ENCODE measurements around the gene SPG7.

Gene SPG7

DNA sequence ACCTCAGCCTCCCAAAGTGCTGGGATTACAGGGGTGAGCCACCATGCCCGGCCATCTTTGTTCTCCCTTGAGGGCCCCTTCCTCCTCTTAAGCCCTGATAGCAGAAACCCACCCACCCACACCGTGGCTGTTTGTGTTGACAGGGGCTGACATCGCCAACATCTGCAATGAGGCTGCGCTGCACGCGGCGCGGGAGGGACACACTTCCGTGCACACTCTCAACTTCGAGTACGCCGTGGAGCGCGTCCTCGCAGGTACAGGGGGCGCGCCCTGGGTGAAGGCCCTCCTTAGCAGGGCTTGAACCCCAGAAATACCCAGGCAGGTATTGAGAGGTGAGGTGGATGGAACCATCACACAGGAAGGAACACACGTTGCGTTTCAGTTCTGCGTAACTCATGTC is 39.7 kb downstream of the SPG7 start:
- H3K4me3 ChIP-seq (ENCODE audit: low read depth, low read length), result no peak overlapping the region
- no peak for TF ChIP-seq CTCF (IDR thresholded peaks at IDR 0.05; ENCODE audit: low read depth, low read length)

- TF ChIP-seq CTCF (IDR thresholded peaks at IDR 0.05; ENCODE audit: low read depth, low read length), result no peak
- H3K4me3 ChIP-seq (ENCODE audit: low read depth, low read length), result no peak overlapping the region
Measured at GRCh38 chr16:89548344-89549006, 40.3 kb downstream of the SPG7 start.

- H3K4me3 ChIP-seq (ENCODE audit: low read depth, low read length), result no peak overlapping the region
Measured at GRCh38 chr16:89549007-89549700, 41.0 kb downstream of the SPG7 start.

GRCh38 chr16:89550421-89551007 is 42.3 kb downstream of the SPG7 start:
- TF ChIP-seq CTCF (IDR thresholded peaks at IDR 0.05; ENCODE audit: low read depth, low read length), result no peak

More at GRCh38 chr16:89549007-89549700, 41.0 kb downstream of the SPG7 start:
- TF ChIP-seq CTCF (IDR thresholded peaks at IDR 0.05; ENCODE audit: low read depth, low read length), result no peak

DNA sequence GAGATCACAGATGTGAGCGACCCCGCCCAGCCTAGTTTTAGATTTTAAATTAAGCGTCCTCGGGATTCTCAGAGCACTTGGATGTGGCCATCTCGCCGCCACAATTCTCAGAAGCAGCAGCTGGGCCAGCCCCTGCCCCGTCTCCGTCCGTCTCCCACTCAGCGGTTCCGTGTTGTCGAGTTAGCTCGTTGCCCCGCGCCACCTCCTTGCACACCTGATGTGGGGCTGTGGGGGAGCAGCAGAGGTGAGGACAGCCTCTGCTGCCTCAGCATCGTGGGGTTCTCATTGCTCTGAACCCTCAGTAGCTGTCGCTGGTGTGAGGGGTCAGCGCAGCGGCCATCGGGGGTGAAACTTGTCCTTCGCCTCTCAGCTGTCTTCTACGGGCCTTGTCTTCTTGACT is 44.1 kb downstream of the SPG7 start:
- TF ChIP-seq CTCF (IDR thresholded peaks at IDR 0.05; ENCODE audit: low read depth, low read length), result no peak
- H3K4me3 ChIP-seq (ENCODE audit: low read depth, low read length), result no peak overlapping the region

More at GRCh38 chr16:89550421-89551007, 42.3 kb downstream of the SPG7 start:
- no peak overlapping the region for H3K4me3 ChIP-seq (ENCODE audit: low read depth, low read length)

DNA sequence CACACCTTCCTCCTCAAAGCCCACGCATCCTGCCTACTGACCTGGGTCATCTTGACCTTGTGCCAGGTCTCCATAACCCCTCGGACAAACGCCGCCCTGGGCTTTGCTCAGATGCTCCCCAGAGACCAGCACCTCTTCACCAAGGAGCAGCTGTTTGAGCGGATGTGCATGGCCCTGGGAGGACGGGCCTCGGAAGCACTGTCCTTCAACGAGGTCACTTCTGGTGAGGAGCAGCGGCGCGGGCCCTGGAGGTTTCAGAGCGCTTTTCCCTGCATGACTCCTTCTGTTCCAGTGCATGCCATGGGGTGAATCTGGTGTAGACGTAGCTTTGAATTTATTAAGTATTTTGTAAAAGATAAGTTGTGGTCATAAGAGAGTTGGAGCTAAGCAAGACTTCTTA is 44.7 kb downstream of the SPG7 start:
- TF ChIP-seq CTCF (IDR thresholded peaks at IDR 0.05; ENCODE audit: low read depth, low read length), result no peak
- H3K4me3 ChIP-seq (ENCODE audit: low read depth, low read length), result no peak overlapping the region

DNA sequence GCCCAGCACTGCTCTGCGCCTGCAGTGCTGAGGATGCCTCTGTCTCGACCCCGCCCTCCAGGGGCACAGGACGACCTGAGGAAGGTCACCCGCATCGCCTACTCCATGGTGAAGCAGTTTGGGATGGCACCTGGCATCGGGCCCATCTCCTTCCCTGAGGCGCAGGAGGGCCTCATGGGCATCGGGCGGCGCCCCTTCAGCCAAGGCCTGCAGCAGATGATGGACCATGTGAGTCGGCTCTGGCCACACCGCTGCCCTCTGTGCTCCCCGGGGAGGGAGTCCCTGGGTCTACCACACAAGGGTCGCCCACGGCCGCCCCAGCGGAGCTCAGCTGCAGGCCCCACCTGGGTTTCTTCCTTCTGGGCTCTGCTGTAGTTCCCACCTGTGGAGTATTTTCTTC is 45.5 kb downstream of the SPG7 start:
- TF ChIP-seq CTCF (IDR thresholded peaks at IDR 0.05; ENCODE audit: low read depth, low read length), result no peak
- H3K4me3 ChIP-seq (ENCODE audit: low read depth, low read length), result no peak overlapping the region

Measured in WI38 (cell line).